Astrocyte of the cerebellum (primary cell): Measurements from ENCODE around the gene ACLY.
A peak's percentile ranks its signal among the peaks of the same experiment; 100 is the strongest.

ENCODE experiments used
- DNase-seq: peaks from one replicate; pipeline ENCODE4 v3.0.0-alpha.2; 2011; ENCODE audit warnings: low read depth
- H3K4me3 ChIP-seq: 2 replicates; pipeline ENCODE4 v1.5.1; 2011; ENCODE audit warnings: mild to moderate bottlenecking, low read depth, low read length, moderate library complexity
- in situ Hi-C: cut with HindIII; loops from 2 replicates; pipeline ENCODE4 v1.10.0; 2017; ENCODE audit warnings: low sequenced_read_pairs
- TF ChIP-seq, protein P1 (sequence below): IDR thresholded peaks from 2 replicates; pipeline ENCODE4 v1.5.1; 2012; ENCODE audit warnings: low read length, low read depth, moderate library complexity, mild to moderate bottlenecking; ENCODE audit errors: missing control alignments

The ACLY gene

DNA sequence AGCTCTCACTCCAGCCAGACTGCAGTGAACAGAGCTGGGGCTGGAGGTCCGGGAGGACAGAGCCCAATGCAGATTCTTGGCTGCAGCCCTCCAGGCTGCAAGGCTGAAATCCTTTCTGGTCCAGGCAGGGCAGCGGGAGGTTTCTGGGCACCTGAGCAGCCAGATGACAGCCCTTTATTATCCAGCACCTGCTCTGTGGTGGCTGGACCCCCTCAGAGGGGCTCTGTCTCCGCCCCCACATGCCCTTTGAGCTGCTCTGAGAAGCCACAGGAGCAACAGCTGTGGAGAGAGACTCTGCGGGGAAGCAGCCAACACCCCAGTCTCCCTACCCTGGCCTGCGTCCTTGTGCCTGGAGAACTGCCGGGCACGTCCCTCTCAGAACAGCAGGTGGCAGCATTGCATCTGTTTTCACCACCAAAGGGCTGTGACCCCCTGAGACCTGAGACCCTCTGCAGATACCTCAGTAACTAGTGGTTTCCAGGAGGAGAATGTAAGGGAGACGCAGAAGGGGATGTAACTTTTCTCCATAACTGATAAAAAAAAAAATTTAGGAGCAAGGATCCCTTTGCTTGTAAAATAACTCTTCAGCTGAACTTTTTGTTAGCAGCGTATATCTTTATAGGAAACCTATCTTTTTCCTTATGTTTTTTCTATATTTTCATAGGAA is 44.1 kb upstream of the ACLY start:
- H3K4me3 ChIP-seq = no peak overlapping the region
- TF ChIP-seq, protein P1, sequence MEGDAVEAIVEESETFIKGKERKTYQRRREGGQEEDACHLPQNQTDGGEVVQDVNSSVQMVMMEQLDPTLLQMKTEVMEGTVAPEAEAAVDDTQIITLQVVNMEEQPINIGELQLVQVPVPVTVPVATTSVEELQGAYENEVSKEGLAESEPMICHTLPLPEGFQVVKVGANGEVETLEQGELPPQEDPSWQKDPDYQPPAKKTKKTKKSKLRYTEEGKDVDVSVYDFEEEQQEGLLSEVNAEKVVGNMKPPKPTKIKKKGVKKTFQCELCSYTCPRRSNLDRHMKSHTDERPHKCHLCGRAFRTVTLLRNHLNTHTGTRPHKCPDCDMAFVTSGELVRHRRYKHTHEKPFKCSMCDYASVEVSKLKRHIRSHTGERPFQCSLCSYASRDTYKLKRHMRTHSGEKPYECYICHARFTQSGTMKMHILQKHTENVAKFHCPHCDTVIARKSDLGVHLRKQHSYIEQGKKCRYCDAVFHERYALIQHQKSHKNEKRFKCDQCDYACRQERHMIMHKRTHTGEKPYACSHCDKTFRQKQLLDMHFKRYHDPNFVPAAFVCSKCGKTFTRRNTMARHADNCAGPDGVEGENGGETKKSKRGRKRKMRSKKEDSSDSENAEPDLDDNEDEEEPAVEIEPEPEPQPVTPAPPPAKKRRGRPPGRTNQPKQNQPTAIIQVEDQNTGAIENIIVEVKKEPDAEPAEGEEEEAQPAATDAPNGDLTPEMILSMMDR = peak; percentile 86
- DNase-seq = no peak
- in situ Hi-C loops = loop anchor here (25.0 kb wide), 1 partner anchor 226 kb away; the partner anchor contains the start of gene HAP1

GRCh38 chr17:41962111-41962510 is 43.4 kb upstream of the ACLY start:
- no peak for DNase-seq
- TF ChIP-seq, protein P1 = no peak
- in situ Hi-C loops = loop anchor here (25.0 kb wide), 1 partner anchor 225 kb away; the partner anchor contains the start of gene HAP1
- H3K4me3 ChIP-seq = no peak overlapping the region

GRCh38 chr17:41959336-41960095 is 40.8 kb upstream of the ACLY start:
- in situ Hi-C loops = loop anchor here (25.0 kb wide), 1 partner anchor 222 kb away; the partner anchor contains the start of gene HAP1
- no peak overlapping the region for H3K4me3 ChIP-seq
- TF ChIP-seq, protein P1 = peak; percentile 64
- peak; percentile 37 for DNase-seq

GRCh38 chr17:41959030-41959335 is 40.2 kb upstream of the ACLY start:
- H3K4me3 ChIP-seq = no peak overlapping the region
- DNase-seq = no peak
- in situ Hi-C loops = loop anchor here (25.0 kb wide), 1 partner anchor 222 kb away; the partner anchor contains the start of gene HAP1
- TF ChIP-seq, protein P1 = no peak

DNA sequence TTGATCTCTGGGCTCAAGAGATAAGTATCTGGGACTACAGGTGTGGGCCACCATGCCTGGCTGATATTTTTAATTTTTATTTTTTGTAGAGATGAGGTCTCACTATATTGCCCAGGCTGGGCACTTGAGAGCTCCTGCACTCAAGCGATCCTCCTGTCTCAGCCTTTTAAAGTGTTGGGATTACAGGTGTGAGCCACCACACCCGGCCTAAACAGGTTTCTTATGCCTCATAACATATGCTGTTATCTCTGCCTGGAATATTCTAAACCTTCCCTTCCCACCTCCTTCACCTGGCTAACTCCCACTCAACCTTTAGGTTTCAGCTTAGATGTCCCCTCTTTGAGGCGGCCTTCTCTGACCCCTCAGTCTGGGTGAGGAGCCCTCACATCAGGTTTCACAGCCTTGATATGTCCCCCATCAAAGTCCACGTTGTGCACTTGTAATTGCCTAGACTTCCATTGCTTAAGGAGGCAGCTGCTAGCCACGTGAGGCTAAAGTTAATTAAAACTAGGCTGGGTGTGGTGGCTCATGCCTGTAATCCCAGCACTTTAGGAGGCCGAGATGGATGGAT is 39.2 kb upstream of the ACLY start:
- TF ChIP-seq, protein P1 = no peak
- DNase-seq = no peak
- in situ Hi-C loops = loop anchor here (25.0 kb wide), 1 partner anchor 221 kb away; the partner anchor contains the start of gene HAP1
- H3K4me3 ChIP-seq = no peak overlapping the region

- DNase-seq = no peak
- no peak overlapping the region for H3K4me3 ChIP-seq
- in situ Hi-C loops = loop anchor here (25.0 kb wide), 1 partner anchor 220 kb away; the partner anchor contains the start of gene HAP1
- TF ChIP-seq, protein P1 = no peak
These were observed 38.5 kb upstream of the ACLY start for GRCh38 chr17:41957031-41957868.
